HK-2 (cell line): ENCODE results near the gene TNS2.

ENCODE experiments used
- DNase-seq: peaks from one replicate; pipeline ENCODE4 v3.0.0-alpha.2; 2018; ENCODE audit not compliant: unreplicated experiment

Gene TNS2

GRCh38 chr12:53042607-53043454 is 7.0 kb upstream of the TNS2 start:
- no peak for DNase-seq

- no peak for DNase-seq
These were observed 5.7 kb upstream of the TNS2 start for GRCh38 chr12:53044052-53044581.

- DNase-seq, result no peak
These were observed 4.8 kb upstream of the TNS2 start for GRCh38 chr12:53044896-53045695.

GRCh38 chr12:53045696-53046045 is 4.2 kb upstream of the TNS2 start:
- no peak for DNase-seq

GRCh38 chr12:53046655-53047220 is 3.1 kb upstream of the TNS2 start:
- peak; percentile 92 for DNase-seq

GRCh38 chr12:53047221-53048032 is 2.4 kb upstream of the TNS2 start:
- peak; percentile 77 for DNase-seq

- peak; percentile 79 for DNase-seq
These were observed 1.7 kb upstream of the TNS2 start for GRCh38 chr12:53048033-53048779.

GRCh38 chr12:53048780-53049401 is 974 bp upstream of the TNS2 start:
- DNase-seq, result peak; percentile 59

GRCh38 chr12:53050426-53051057 is 677 bp downstream of the TNS2 start:
- DNase-seq, result no peak

- no peak for DNase-seq
These were observed 1.4 kb downstream of the TNS2 start for GRCh38 chr12:53051058-53051880.

- no peak for DNase-seq
These were observed 2.1 kb downstream of the TNS2 start for GRCh38 chr12:53051881-53052412.

GRCh38 chr12:53052419-53053217 is 2.8 kb downstream of the TNS2 start:
- no peak for DNase-seq

- DNase-seq, result peak; percentile 53
These were observed 3.6 kb downstream of the TNS2 start for GRCh38 chr12:53053218-53054111.

- DNase-seq, result peak; percentile 95
These were observed 4.4 kb downstream of the TNS2 start for GRCh38 chr12:53054112-53054878.

GRCh38 chr12:53055471-53056266 is 5.8 kb downstream of the TNS2 start:
- no peak for DNase-seq
